ENCODE results near the gene ZCCHC12. TPM values are rescaled to one million over a fixed set of nuclear protein-coding genes. Genes with fewer than 3 reads are reported as not detected.

ZCCHC12 gene
- total RNA-seq, 1 experiment from 2014 or later, result 2.6 TPM

GRCh38 chrX:118853596-118853995 lies 30.0 kb downstream of the ZCCHC12 start:
- Histone ChIP-seq H4K5ac (ENCODE audit: insufficient read length, low read depth, low read length) (no peak overlapping the region), H3K56ac (ENCODE audit: insufficient read length, low read depth, low read length) (no peak overlapping the region), H3K79me1 (ENCODE audit: insufficient read depth, low read depth, low read length, poor library complexity, severe bottlenecking) (no peaks in the 10 kb centered on the region), H3K23me2 (ENCODE audit: insufficient read length, low read depth, low read length, poor library complexity, severe bottlenecking) (no peaks in the 10 kb centered on the region), H3K27me3 (ENCODE audit: insufficient read depth, low read length) (no peaks in the 10 kb centered on the region), H3K79me2 (ENCODE audit: insufficient read depth, low read length) (no peaks in the 10 kb centered on the region), H3K27ac (ENCODE audit: insufficient read length, low read depth, low read length) (no peak overlapping the region), H3K18ac (ENCODE audit: insufficient read length, low read depth, low read length) (no peak overlapping the region), H3K14ac (ENCODE audit: insufficient read depth, low read length) (no peak overlapping the region), H2BK12ac (ENCODE audit: insufficient read length, low read depth, low read length) (no peak overlapping the region), H3K9ac (ENCODE audit: extremely low read depth, insufficient read length, low read length) (no peak overlapping the region), H2AFZ (ENCODE audit: low read length) (no peak overlapping the region), H3K4me1 (ENCODE audit: insufficient read depth, low read length) (no peaks in the 10 kb centered on the region), H3K9me3 (ENCODE audit: control insufficient read depth, low read depth, low read length) (peaks cover 35% of the 10 kb centered on the region), H3K23ac (ENCODE audit: insufficient read length, low read depth, low read length) (no peak overlapping the region), H2BK15ac (ENCODE audit: low read depth, low read length) (no peak overlapping the region), H3T11ph (ENCODE audit: low read length) (no peak overlapping the region), H2BK120ac (ENCODE audit: low read depth, low read length, poor library complexity, severe bottlenecking) (no peak overlapping the region), H3K4me2 (ENCODE audit: insufficient read depth, insufficient read length, low read length) (no peak overlapping the region), H3K4ac (ENCODE audit: low read depth, low read length) (no peak overlapping the region), H2AK5ac (ENCODE audit: insufficient read length, low read length) (no peak overlapping the region), H2BK20ac (ENCODE audit: low read depth, low read length, poor library complexity, severe bottlenecking) (no peak overlapping the region), H2BK5ac (ENCODE audit: insufficient read length, low read length) (no peak overlapping the region), H4K91ac (ENCODE audit: insufficient read length, low read depth, low read length) (no peak overlapping the region), H4K20me1 (ENCODE audit: control insufficient read depth, insufficient read depth, insufficient read length) (no peaks in the 10 kb centered on the region), H4K8ac (replicated peaks; ENCODE audit: insufficient read length, low read depth, low read length) (no peak overlapping the region)
- Mint-ChIP-seq H3K4me1 (no peaks in the 10 kb centered on the region), H3K36me3 (ENCODE audit: insufficient read depth in 1 of 3, low read depth in 3 of 3) (no peaks in the 10 kb centered on the region; a peak in 3 of 7 replicates), H3K9me3 (peaks cover 28 to 60% of the 10 kb centered on the region in 2 experiments), H3K27me3 (ENCODE audit: low read depth) (peaks cover 4% of the 10 kb centered on the region; the same call in 1 of the 2 replicates), H3K4me3 (no peak overlapping the region), H3K27ac (no peak overlapping the region)
- no peak for DNase-seq
- TF ChIP-seq, protein P1, sequence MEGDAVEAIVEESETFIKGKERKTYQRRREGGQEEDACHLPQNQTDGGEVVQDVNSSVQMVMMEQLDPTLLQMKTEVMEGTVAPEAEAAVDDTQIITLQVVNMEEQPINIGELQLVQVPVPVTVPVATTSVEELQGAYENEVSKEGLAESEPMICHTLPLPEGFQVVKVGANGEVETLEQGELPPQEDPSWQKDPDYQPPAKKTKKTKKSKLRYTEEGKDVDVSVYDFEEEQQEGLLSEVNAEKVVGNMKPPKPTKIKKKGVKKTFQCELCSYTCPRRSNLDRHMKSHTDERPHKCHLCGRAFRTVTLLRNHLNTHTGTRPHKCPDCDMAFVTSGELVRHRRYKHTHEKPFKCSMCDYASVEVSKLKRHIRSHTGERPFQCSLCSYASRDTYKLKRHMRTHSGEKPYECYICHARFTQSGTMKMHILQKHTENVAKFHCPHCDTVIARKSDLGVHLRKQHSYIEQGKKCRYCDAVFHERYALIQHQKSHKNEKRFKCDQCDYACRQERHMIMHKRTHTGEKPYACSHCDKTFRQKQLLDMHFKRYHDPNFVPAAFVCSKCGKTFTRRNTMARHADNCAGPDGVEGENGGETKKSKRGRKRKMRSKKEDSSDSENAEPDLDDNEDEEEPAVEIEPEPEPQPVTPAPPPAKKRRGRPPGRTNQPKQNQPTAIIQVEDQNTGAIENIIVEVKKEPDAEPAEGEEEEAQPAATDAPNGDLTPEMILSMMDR (conservative IDR thresholded peaks at IDR 0.05), result no peak
- no CpG with 5 or more reads among the region's 3 CpGs for WGBS (ENCODE audit: extremely low coverage, insufficient read length, low lambda C conversion rate)
